Gastrocnemius medialis (tissue), 4 donors: ENCODE results near the gene ELP2. TPM values are rescaled to one million over a fixed set of nuclear protein-coding genes. Genes with fewer than 3 reads are reported as not detected.
A peak's percentile ranks its signal among the peaks of the same experiment; 100 is the strongest.
"Not testable (repeated sequence)": the region's sequence is repeated elsewhere in the genome, so short reads cannot be mapped to it uniquely, and the experiment has no call there.

ENCODE experiments used
- ATAC-seq, 2 donors: fragments of 150-250 bp; one replicate each; pipeline ENCODE4 v1.9.1; 2016
- DNase-seq, 2 donors: peaks; one replicate each; pipeline ENCODE4 v3.0.0-alpha.2; 2019
- H3K27ac ChIP-seq, 4 donors: fragments of 200-600 bp; sonication (generic); 1 replicate in 1 of 4; 2 replicates in 3 of 4; pipeline ENCODE4 v1.5.1; 2016 to 2018; ENCODE audit warnings: mild to moderate bottlenecking in 2 of 4, moderate library complexity in 1 of 4
- H3K27me3 ChIP-seq, 3 donors: fragments of 200-600 bp; sonication (generic) in 2 of 3; 1 replicate in 1 of 3; 2 replicates in 2 of 3; pipeline versions ENCODE4 v1.5.1 to v1.6.0; 2016 to 2019; ENCODE audit warnings: mild to moderate bottlenecking in 1 of 3, moderate library complexity in 1 of 3
- H3K36me3 ChIP-seq, 2 donors: fragments of 200-600 bp; sonication (generic) in 1 of 2; one replicate each; pipeline ENCODE4 v1.5.1; 2017 to 2018
- H3K4me1 ChIP-seq, 2 donors: fragments of 200-600 bp; sonication (generic) in 1 of 2; one replicate each; pipeline ENCODE4 v1.5.1; 2016 to 2017; ENCODE audit warnings: mild to moderate bottlenecking in 2 of 2
- H3K4me3 ChIP-seq, 4 donors: fragments of 200-600 bp; sonication (generic) in 3 of 4; 1 replicate in 1 of 4; 2 replicates in 3 of 4; pipeline ENCODE4 v1.5.1; 2016 to 2019; ENCODE audit warnings: mild to moderate bottlenecking in 2 of 4
- H3K9me3 ChIP-seq, 3 donors: fragments of 200-600 bp; sonication (generic) in 2 of 3; 1 replicate in 1 of 3; 2 replicates in 2 of 3; pipeline ENCODE4 v1.5.1; 2016 to 2019
- POLR2A ChIP-seq, 2 donors: fragments of 450-650 bp; IDR thresholded peaks; one replicate each; pipeline ENCODE4 v1.6.1; 2017; ENCODE audit warnings: antibody characterized with exemption in 2 of 2, mild to moderate bottlenecking in 2 of 2, moderate library complexity in 2 of 2
- in situ Hi-C, 4 donors: fragments of 200-750 bp; cut with MboI; loops; one replicate each; pipeline versions ENCODE4 v1.15.0 to v1.8.0; 2017; ENCODE audit warnings: low sequenced_read_pairs in 4 of 4
- intact Hi-C: fragments of 100-400 bp; cut with DNase I; formaldehyde crosslinking; loops from one replicate; pipeline ENCODE4 v1.15.1; 2023; ENCODE audit warnings: low total_unique reads
- total RNA-seq, 4 donors: library from RNA; depleted of rRNA; stranded (reverse); fragments of >200 nt; gene quantifications; one replicate each; pipeline versions ENCODE4 v1.1.0 to v1.2.3, GENCODE V29; 2016
- TF ChIP-seq, protein P1 (sequence below), 5 experiments: fragments of 450-650 bp in 3 of 5; fragments of 200-600 bp in 2 of 5; sonication (generic) in 2 of 5; IDR thresholded peaks in 4 of 5; conservative IDR thresholded peaks in 1 of 5; 1 replicate in 4 of 5; 2 replicates in 1 of 5; pipeline ENCODE4 v1.5.1; 2016 to 2019; ENCODE audit warnings: antibody characterized with exemption in 5 of 5, mild to moderate bottlenecking in 3 of 5, moderate library complexity in 3 of 5

ELP2 gene, protein sequence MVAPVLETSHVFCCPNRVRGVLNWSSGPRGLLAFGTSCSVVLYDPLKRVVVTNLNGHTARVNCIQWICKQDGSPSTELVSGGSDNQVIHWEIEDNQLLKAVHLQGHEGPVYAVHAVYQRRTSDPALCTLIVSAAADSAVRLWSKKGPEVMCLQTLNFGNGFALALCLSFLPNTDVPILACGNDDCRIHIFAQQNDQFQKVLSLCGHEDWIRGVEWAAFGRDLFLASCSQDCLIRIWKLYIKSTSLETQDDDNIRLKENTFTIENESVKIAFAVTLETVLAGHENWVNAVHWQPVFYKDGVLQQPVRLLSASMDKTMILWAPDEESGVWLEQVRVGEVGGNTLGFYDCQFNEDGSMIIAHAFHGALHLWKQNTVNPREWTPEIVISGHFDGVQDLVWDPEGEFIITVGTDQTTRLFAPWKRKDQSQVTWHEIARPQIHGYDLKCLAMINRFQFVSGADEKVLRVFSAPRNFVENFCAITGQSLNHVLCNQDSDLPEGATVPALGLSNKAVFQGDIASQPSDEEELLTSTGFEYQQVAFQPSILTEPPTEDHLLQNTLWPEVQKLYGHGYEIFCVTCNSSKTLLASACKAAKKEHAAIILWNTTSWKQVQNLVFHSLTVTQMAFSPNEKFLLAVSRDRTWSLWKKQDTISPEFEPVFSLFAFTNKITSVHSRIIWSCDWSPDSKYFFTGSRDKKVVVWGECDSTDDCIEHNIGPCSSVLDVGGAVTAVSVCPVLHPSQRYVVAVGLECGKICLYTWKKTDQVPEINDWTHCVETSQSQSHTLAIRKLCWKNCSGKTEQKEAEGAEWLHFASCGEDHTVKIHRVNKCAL
- 10 to 100 TPM; 23.7 to 51.0 (median 42.8) TPM for total RNA-seq

DNA sequence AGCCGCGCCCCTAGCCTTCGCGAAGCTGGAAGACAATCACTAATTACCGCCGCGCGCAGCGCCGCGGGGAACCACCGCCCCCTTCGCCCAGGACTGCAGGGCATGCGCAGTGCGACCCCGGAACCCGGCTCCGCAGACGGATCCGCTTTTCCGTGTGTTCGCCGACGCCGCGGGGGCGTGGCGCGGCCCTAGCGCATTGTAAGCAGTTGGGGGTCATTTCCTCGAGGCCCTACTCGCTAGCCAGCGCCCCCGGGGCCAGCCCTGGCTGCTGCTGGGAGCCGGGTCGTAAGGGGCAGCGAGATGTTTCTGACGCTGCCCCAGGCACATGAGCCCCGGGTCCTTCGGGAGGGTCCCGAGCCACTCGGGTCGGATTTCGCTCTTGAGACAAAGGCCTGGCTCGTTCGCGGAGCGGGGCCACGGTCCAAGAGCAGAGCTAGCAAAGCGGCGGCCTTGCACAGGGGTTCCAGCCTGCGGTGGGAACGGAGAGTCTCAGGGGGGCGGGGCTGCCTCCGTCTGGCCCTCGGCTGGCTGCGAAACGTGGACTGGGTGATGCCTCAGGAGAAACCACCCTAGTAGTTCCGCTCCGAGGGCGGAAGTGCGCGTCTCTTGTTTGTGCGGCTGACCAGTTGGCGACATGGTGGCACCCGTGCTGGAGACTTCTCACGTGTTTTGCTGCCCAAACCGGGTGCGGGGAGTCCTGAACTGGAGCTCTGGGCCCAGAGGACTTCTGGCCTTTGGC lies at the start of gene ELP2, which contains the start of gene SLC39A6:
Gene ELP2 (plus strand): TSS at position 600 of the 739 bp plus-strand sequence. CDS start 35 bp downstream, at position 635.
Gene SLC39A6 (minus strand): TSS at position 41 of the 739 bp plus-strand sequence. CDS start 2,333 bp downstream, outside the sequence.
- TF ChIP-seq, protein P1, sequence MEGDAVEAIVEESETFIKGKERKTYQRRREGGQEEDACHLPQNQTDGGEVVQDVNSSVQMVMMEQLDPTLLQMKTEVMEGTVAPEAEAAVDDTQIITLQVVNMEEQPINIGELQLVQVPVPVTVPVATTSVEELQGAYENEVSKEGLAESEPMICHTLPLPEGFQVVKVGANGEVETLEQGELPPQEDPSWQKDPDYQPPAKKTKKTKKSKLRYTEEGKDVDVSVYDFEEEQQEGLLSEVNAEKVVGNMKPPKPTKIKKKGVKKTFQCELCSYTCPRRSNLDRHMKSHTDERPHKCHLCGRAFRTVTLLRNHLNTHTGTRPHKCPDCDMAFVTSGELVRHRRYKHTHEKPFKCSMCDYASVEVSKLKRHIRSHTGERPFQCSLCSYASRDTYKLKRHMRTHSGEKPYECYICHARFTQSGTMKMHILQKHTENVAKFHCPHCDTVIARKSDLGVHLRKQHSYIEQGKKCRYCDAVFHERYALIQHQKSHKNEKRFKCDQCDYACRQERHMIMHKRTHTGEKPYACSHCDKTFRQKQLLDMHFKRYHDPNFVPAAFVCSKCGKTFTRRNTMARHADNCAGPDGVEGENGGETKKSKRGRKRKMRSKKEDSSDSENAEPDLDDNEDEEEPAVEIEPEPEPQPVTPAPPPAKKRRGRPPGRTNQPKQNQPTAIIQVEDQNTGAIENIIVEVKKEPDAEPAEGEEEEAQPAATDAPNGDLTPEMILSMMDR (IDR thresholded peaks at IDR 0.05 in 4 of 5, conservative IDR thresholded peaks at IDR 0.05 in 1 of 5) = no peak
- peak; percentile 68 to 72 for TF ChIP-seq POLR2A (IDR thresholded peaks at IDR 0.05)
- peak within 1 kb of the TSS; percentile 93 to 100 (median 97) for H3K4me3 ChIP-seq
- H3K27ac ChIP-seq = peak within 1 kb of the TSS; percentile 99 to 100 (median 100)
- H3K36me3 ChIP-seq = peaks cover 0 to 3% of the 10 kb centered on the region in 2 donors
- no peaks in the 10 kb centered on the region for H3K27me3 ChIP-seq
- in situ Hi-C loops = loop anchor here in 1 of 4 donors (5.0 kb wide), 1 partner anchor 62 kb away; the partner anchor contains the start of gene RPRD1A
- peaks cover 23 to 30% of the 10 kb centered on the region in 2 donors for H3K4me1 ChIP-seq
- intact Hi-C loops = loop anchor here (1.0 to 5.0 kb wide), 5 partner anchors 62 to 785 kb away; partner anchors contain the start of genes FHOD3, RMP24, RPRD1A and ZNF24
- H3K9me3 ChIP-seq = no peaks in the 10 kb centered on the region
- DNase-seq = peak; percentile 96 to 98
- ATAC-seq = peak; percentile 96 to 97

DNA sequence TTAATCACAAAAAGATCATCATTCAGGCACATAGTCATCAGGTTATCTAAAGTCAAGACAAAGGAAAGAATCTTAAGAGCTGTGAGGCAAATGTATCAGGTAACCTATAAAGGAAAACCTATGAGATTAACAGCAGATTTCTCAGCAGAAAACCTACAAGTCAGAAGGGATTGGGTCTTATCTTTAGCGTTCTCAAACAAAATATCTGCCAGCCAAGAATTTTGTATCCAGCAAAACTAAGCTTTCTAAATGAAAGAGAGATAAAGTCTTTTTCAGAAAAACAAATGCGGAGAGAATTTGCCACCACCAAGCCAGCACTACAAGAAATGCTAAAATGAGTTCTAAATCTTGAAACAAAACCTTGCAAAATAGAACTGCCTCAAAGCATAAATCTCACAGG lies 48.6 kb upstream of the ELP2 start:
- H3K4me1 ChIP-seq, ATAC-seq, H3K27me3 ChIP-seq, intact Hi-C loops, H3K27ac ChIP-seq, DNase-seq, H3K36me3 ChIP-seq, H3K9me3 ChIP-seq, in situ Hi-C loops, H3K4me3 ChIP-seq: not testable (repeated sequence)

DNA sequence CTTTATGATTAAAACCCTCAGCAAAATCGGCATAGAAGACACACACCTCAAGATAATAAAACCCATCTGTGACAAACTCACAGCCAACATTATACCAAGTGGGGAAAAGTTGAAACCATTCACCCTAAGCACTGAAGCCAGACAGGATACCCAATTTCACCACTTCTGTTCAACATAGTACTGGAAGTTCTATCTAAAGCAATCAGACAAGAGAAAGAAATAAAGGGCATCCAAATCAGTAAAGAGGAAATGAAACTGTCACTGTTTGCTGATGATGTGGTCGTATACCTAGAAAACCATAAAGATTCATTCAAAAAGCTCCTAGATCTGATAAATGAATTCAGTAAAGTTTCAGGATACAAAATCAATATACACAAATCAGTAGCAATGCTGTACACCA lies 46.0 kb upstream of the ELP2 start:
- ATAC-seq (no peak), DNase-seq (no peak)
- in situ Hi-C loops = no loop called here
- Histone ChIP-seq H3K4me3 (no peak overlapping the region), H3K27ac (no peak overlapping the region), H3K4me1 (no peaks in the 10 kb centered on the region), H3K9me3 (no peaks in the 10 kb centered on the region), H3K27me3 (no peaks in the 10 kb centered on the region), H3K36me3 (no peaks in the 10 kb centered on the region)
- TF ChIP-seq POLR2A (IDR thresholded peaks at IDR 0.05) = no peak
- TF ChIP-seq, protein P1 (IDR thresholded peaks at IDR 0.05 in 4 of 5, conservative IDR thresholded peaks at IDR 0.05 in 1 of 5) = no peak
- intact Hi-C loops = no loop called here

DNA sequence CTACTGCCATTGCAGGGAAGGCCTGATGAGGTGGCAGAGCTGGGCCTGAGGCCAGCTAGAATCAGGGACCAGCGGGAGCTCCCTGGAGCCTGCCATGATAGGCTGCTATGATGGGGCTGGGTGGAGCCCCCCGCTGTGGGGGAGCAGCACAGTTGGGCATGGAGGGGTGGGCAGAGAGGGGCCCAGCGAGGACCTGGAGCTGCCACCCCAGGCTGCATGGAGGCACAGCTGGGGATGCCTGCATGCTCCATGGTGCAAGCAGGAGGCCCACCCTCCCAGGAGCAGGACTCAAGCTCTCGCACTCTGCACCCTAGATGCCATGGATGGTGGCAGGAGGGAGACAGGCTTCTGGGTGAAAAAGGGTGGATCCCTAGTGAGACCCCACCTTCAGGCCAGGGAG lies 44.5 kb upstream of the ELP2 start:
- in situ Hi-C loops (no loop called here), intact Hi-C loops (no loop called here)
- no peaks in the 10 kb centered on the region for H3K27me3 ChIP-seq
- no peak for ATAC-seq
- no peak for DNase-seq
- TF ChIP-seq, protein P1 (IDR thresholded peaks at IDR 0.05 in 4 of 5, conservative IDR thresholded peaks at IDR 0.05 in 1 of 5) = no peak
- TF ChIP-seq POLR2A (IDR thresholded peaks at IDR 0.05) = no peak
- no peaks in the 10 kb centered on the region for H3K9me3 ChIP-seq
- no peak overlapping the region for H3K4me3 ChIP-seq
- H3K36me3 ChIP-seq = no peaks in the 10 kb centered on the region
- H3K27ac ChIP-seq = no peak overlapping the region
- no peaks in the 10 kb centered on the region for H3K4me1 ChIP-seq
